PC-9 (cell line): ENCODE data around the gene ADCY3.

Source experiments
- EZH2 ChIP-seq: fragments of 200-600 bp; sonication (generic); IDR thresholded peaks from 2 replicates; pipeline ENCODE4 v1.8.0; 2017; ENCODE audit warnings: antibody characterized with exemption, low read depth
- TF ChIP-seq, protein P1 (sequence below): fragments of 200-600 bp; sonication (generic); conservative IDR thresholded peaks from 2 replicates; pipeline ENCODE4 v1.6.1; 2017; ENCODE audit warnings: mixed run types, antibody characterized with exemption, mild to moderate bottlenecking, moderate library complexity

DNA sequence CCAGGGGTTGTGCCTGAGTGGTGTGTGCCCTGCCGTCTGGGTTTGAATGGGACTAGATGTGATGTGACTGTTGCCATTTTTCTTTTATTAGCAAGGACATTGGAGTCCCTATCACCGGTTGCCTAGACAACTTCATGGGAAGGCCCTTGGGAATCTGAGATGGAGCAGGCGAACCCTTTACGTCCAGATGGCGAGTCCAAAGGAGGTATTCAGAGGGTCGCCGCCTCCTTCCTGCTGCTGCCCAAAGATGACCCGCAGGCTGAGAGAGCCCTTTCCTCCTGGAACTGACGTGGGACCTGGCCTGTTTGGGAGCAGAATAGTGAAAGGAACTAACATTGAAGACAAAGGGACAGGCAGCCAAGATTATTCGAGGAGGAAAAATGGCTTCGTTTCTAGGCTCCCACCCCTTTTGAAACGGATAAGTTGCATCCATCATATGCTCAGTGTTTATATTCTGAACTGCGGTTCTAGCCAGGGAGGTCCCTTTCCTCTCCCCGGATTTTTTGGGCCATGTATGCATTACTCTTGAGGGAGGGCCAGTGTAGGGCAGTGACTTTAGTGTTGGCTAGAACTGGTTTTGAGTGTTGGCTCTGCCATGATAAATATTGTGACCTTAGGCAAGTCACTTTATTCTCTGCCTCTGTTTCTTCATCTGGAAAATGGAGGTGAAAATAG is 126.1 kb downstream of the ADCY3 start:
- TF ChIP-seq, protein P1, sequence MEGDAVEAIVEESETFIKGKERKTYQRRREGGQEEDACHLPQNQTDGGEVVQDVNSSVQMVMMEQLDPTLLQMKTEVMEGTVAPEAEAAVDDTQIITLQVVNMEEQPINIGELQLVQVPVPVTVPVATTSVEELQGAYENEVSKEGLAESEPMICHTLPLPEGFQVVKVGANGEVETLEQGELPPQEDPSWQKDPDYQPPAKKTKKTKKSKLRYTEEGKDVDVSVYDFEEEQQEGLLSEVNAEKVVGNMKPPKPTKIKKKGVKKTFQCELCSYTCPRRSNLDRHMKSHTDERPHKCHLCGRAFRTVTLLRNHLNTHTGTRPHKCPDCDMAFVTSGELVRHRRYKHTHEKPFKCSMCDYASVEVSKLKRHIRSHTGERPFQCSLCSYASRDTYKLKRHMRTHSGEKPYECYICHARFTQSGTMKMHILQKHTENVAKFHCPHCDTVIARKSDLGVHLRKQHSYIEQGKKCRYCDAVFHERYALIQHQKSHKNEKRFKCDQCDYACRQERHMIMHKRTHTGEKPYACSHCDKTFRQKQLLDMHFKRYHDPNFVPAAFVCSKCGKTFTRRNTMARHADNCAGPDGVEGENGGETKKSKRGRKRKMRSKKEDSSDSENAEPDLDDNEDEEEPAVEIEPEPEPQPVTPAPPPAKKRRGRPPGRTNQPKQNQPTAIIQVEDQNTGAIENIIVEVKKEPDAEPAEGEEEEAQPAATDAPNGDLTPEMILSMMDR = no peak
- TF ChIP-seq EZH2 = no peak
